Astrocyte of the hippocampus (primary cell): Measurements from ENCODE around the gene MYCBP.
A peak's percentile ranks its signal among the peaks of the same experiment; 100 is the strongest.

Experiments used
- DNase-seq: peaks from one replicate; pipeline ENCODE4 v3.0.0; 2011; ENCODE audit warnings: low read depth, low spot score

The MYCBP gene

GRCh38 chr1:38820860-38821259 is 52.3 kb downstream of the MYCBP start:
- no peak for DNase-seq

DNA sequence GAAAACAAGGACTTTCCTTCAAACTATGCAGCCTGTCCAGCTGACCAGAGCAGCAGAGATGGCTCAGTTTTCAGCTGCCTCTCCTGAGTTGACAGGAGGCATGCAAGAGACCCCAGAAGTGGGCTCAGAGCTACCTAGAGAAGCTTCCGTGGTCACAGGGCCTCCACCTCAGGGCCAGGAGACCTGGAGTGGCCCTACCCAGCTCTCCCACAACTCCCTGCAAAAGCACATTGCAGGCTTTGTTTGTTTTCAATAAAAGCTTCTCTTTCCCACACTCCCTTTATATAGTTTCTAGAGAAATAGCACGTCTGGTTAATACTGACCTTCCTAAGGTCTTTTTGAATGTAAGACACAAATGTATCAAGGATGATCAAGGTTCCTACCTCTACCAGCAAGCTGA is 53.6 kb downstream of the MYCBP start:
- DNase-seq: no peak

DNA sequence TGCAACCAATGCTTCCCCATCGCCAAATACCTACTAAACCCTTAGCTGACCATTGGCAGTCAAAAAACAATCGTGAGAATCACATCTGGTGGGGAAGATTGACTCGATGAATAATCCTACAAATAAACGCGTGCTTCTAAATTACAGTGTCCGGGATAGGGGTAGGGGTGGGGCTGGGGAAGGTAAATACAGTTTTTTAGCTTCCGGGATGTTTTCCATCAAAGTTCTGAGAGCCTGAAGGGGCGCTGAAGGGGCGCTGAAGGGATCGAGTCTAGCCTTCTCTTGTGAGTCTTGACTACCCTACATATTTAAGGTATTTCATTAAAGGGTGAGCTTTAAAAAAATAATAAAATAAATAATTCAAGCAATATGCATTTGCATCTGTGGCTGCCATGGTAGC is 54.1 kb downstream of the MYCBP start:
- DNase-seq: no peak

DNA sequence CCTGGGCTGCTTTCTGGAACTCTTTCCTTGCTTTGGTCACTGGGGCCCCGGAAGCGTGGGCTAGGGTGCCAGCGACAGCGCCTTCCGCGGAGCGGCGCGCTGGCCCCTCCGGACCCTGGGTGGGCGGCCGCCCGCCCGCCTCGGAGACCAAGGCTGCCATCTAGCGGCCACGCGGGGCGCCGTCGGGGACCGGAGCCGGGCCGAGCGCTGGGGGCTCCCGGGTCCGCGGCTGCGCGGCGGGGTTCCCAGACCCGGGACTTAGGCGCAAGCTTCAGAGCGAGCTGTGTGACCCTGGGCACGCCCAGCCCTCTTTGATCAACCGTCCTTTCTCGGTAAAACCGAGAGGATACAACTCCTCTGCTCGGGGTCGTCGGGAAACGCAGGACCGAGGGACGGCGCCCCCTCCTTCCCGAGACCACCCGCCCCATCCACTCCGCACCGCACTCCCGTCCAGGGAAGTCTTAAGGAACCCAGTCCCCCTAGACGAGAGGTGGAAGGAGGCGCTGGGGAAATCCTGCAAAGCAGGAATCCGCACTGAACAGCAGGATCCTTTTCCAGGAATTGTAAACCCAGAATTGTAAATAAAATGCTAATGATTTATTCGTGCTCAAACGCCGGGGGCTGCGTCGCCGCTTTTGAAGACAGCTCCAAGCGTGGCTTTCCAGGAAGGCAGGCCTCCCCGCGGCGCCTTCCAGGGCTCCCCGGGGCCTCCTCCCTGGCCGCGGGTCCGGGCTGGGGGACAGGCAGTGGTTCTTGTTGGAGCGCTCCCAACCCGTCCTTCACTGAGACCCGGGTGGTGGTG is 54.8 kb downstream of the MYCBP start:
- peak; percentile 70 for DNase-seq

DNA sequence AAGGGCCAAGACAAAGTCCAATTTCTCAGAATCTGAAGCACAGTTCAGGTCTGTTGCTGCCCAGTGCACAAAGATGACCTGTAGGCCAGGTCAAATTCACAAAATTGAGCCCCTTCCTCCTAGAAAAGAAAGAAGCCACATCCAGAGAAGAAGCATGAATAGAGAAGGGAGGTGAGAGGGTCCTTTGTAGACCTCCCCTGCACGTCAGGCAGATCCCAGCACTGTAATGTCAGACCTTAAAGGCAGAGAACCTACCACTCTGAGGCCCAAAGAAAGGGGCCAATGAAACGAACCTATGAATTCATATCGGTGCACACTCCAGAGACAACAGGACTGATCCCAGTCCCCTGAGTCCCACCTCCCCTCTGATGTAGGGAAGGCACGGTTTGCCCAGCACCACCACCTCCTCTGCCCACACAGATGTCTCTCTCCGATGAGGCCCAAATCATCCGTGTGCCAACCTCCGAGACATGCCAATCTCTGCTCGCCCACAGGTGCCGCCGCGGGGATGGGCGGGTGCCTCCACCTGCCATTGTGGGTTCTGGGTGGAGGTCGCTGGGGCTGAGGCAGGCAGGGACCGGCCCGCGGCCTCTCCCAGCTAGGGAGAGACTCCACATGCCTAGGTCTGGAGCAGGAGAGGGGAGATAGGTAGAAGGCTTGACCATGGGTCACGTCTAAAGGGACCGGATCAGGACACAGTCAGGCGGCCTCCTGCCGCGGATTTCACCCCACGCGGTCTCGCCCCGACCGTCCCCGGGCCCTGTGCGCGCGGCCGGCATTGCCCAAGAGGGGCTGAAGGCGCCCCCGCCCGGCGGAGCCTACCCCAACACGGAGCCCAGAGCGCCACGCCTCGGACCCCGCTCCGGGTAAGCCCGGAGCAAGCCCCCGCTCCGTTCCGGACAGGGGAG is 55.6 kb downstream of the MYCBP start:
- DNase-seq: no peak

DNA sequence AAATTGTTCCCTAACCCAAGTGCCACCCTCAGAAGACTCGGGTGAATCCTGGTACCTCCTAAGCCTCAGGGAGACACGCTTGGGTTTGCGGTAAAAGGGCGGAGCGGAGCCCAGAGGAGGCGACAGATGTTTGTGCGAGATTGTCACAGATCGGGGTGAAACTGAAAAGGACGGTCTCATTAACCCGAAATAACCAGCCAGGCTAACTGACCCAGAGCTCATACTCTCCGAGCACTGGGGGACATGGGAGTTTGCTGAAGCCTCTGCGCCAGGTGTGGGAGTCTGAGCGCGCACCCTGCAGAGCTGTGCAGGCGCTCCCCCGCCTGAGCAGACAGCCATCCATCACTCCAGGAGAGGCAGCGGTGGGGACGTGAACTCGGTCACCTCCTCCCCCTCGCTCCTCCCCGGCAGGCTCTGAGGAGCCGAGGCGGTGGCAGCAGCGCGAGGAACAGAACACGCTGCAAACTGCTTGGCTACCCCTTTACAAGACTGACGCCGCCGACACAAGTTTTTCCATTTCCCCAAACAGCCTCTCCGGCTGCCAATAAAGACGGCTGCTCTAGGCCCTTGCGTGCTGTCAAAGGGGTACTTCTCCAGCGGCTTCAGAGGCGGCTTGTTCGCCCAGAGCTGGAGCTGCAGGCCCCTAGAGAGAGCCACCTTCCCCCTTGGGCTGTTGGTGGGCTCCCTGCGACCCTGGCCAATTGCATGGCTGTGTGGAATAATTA is 57.1 kb downstream of the MYCBP start:
- no peak for DNase-seq

GRCh38 chr1:38814984-38815464 is 58.1 kb downstream of the MYCBP start:
- no peak for DNase-seq

DNA sequence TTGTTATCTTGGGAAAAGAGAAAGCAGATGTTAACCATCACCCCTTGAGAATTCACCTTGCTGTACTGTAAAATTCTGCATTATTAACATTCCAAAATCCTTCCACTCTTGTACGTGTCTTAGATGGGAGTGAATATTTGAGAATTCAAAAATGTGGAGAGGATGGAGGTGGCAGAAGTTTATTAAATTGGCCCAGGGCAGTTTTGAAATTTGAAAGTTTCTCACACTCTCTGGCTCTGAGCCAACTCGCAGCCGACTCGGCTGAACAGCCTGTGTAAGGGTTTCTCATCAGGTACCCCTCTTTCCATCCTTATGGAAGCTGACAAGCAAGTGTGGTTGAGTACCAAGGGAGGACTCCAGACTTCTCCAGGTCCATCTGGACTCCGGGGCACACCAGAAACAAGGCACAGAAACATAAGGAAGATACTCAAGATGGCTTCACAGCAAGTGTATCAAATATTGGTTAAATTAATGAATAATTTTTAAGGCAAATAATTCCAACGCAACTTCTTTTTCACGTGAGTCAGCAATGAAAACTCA is 58.6 kb downstream of the MYCBP start:
- no peak for DNase-seq

GRCh38 chr1:38812981-38813380 is 60.2 kb downstream of the MYCBP start:
- DNase-seq: no peak
